Transverse colon (tissue), 4 donors: ENCODE data around the gene SBNO2. TPM values are rescaled to one million over a fixed set of nuclear protein-coding genes. Genes with fewer than 3 reads are reported as not detected.

Source experiments
- DNase-seq: peaks from one replicate; pipeline ENCODE4 v3.0.0-alpha.2; 2019
- H3K27ac ChIP-seq, 4 donors: fragments of 200-600 bp; sonication (generic); 2 replicates each; pipeline ENCODE4 v1.5.1; 2016 to 2018; ENCODE audit warnings: inconsistent platforms in 4 of 4
- H3K27me3 ChIP-seq: fragments of 200-600 bp; sonication (generic); 2 replicates; pipeline ENCODE4 v1.5.1; 2017; ENCODE audit warnings: inconsistent platforms
- H3K36me3 ChIP-seq, 4 donors: fragments of 200-600 bp; sonication (generic); 2 replicates each; pipeline ENCODE4 v1.5.1; 2017 to 2019; ENCODE audit warnings: inconsistent platforms in 4 of 4
- H3K4me1 ChIP-seq, 4 donors: fragments of 200-600 bp; sonication (generic); 2 replicates each; pipeline ENCODE4 v1.5.1; 2017 to 2020; ENCODE audit warnings: inconsistent platforms in 4 of 4
- H3K4me3 ChIP-seq, 4 donors: fragments of 200-600 bp; sonication (generic); 1 replicate in 1 of 4; 2 replicates in 3 of 4; pipeline versions ENCODE4 v1.5.1 to v1.6.1; 2017 to 2019; ENCODE audit warnings: inconsistent platforms in 4 of 4
- H3K9me3 ChIP-seq, 2 donors: fragments of 200-600 bp; sonication (generic); 2 replicates each; pipeline ENCODE4 v1.5.1; 2017 to 2019; ENCODE audit warnings: inconsistent platforms in 2 of 2
- CTCF ChIP-seq, 5 experiments: fragments of 200-600 bp in 3 of 5; fragments of 450-650 bp in 2 of 5; sonication (generic) in 3 of 5; IDR thresholded peaks; 1 replicate in 2 of 5; 2 replicates in 3 of 5; pipeline ENCODE4 v1.5.1; 2016 to 2017; ENCODE audit warnings: antibody characterized with exemption in 5 of 5, inconsistent platforms in 3 of 5, mild to moderate bottlenecking in 2 of 5, moderate library complexity in 1 of 5
- EP300 ChIP-seq: sonication (generic); formaldehyde crosslinking; IDR thresholded peaks from one replicate; pipeline ENCODE4 v1.6.1; 2017; ENCODE audit warnings: antibody characterized with exemption, low read depth
- POLR2A ChIP-seq: fragments of 450-650 bp; IDR thresholded peaks from one replicate; pipeline ENCODE4 v1.6.1; 2016; ENCODE audit warnings: antibody characterized with exemption, mild to moderate bottlenecking, moderate library complexity
- POLR2AphosphoS5 ChIP-seq, 3 donors: sonication (generic); formaldehyde crosslinking; IDR thresholded peaks; one replicate each; pipeline ENCODE4 v1.6.1; 2016; ENCODE audit warnings: antibody characterized with exemption in 3 of 3
- WGBS, 2 donors: methylation state at CpG; one replicate each; pipeline ENCODE4 v1.1.5; 2018; ENCODE audit warnings: low coverage in 1 of 2; 5-methylcytosine and 5-hydroxymethylcytosine counted together
- in situ Hi-C, 4 donors: fragments of 200-750 bp; cut with MboI; loops; one replicate each; pipeline versions ENCODE4 v1.15.0 to v1.15.1; 2017; ENCODE audit warnings: low sequenced_read_pairs in 3 of 4, low pct_ligation_motif_present in 1 of 4, low pct_unique_long_range_greater_than_20kb in 1 of 4
- intact Hi-C: fragments of 100-400 bp; cut with DNase I; formaldehyde crosslinking; loops from one replicate; pipeline ENCODE4 v1.15.1; 2023; ENCODE audit warnings: low total_unique reads
- total RNA-seq, 4 donors: library from RNA; depleted of rRNA; stranded (reverse); fragments of >200 nt; gene quantifications; one replicate each; pipeline ENCODE4 v1.1.0, GENCODE V29; 2016

Gene SBNO2
- total RNA-seq, 4 donors from 2014 or later: 34.5 to 142 (median 48.3) TPM

DNA sequence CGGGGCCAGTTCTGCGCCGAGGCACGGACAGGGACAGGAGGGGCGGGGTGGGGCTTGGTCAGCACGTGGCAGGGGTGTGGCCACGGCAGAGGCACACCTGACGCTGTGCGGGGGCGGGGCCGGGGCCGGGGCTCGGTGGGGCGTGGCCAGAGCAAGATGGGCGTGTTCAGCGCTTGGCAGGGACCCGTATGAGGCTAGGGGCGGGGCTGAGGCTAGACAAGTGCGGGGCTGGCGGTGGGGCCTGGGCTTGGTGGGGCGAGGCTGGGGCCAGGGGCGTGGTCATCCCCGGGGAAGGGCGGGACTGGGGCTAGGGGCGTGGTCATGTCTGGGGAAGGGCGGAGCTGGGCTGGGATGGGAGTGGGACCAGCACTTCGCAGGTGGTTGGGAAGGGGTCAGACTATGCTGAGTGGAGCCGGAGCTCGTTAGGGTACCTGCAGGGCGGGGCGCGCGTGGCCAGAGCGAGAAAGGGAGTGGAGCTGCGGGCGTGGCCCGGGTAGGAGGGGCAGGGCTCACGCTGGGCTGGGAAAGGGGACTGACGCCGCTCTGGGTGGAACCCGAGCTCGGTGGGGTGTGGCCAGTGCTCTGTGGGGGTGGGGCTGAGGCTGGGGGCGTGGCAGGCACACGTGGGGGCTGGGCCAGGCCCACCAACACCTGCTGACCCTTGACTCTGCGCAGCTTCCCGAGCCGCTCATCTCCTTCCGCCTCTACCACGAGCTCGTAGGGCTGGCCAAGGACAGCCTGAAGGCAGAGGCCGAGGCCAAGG lies 91.7 kb downstream of the SBNO2 start:
- intact Hi-C loops: no loop called here
- H3K27ac ChIP-seq: peak overlapping the region; percentile 61 to 73 (median 70)

GRCh38 chr19:1081301-1082164 lies 92.5 kb downstream of the SBNO2 start:
- H3K27me3 ChIP-seq: no peaks in the 10 kb centered on the region
- peaks cover 0 to 44% (median 19%) of the 10 kb centered on the region in 4 donors for H3K4me1 ChIP-seq
- in situ Hi-C loops: no loop called here
- intact Hi-C loops: no loop called here
- peak overlapping the region in 2 of 4 donors; percentile 7 to 15 for H3K4me3 ChIP-seq
- no peaks in the 10 kb centered on the region for H3K36me3 ChIP-seq
- TF ChIP-seq CTCF (IDR thresholded peaks at IDR 0.05) (no peak), POLR2AphosphoS5 (IDR thresholded peaks at IDR 0.05) (no peak), EP300 (no peak), POLR2A (no peak)
- H3K27ac ChIP-seq: peak overlapping the region; percentile 35 to 73 (median 64)
- H3K9me3 ChIP-seq: no peaks in the 10 kb centered on the region
- WGBS, 2 donors: 77% methylated on average over 46 of the region's 58 CpGs; no CpG with 5 or more reads in 1 of the 2 donors
- DNase-seq: no peak

More for the DNA sequence above, 91.7 kb downstream of the SBNO2 start:
- WGBS, 2 donors: 19% methylated on average over 35 of the region's 51 CpGs; no CpG with 5 or more reads in 1 of the 2 donors
- Histone ChIP-seq H3K36me3 (no peaks in the 10 kb centered on the region), H3K27me3 (no peaks in the 10 kb centered on the region), H3K9me3 (no peaks in the 10 kb centered on the region), H3K4me3 (peak overlapping the region in 3 of 4 donors; percentile 22 to 38 (median 38)), H3K4me1 (peaks cover 0 to 36% (median 20%) of the 10 kb centered on the region in 4 donors)
- peak in 2 of 3 donors; percentile 71 to 80 for TF ChIP-seq POLR2AphosphoS5 (IDR thresholded peaks at IDR 0.05)
- peak; percentile 58 for TF ChIP-seq POLR2A
- no peak for TF ChIP-seq EP300
- DNase-seq: peak; percentile 96
- in situ Hi-C loops: no loop called here

- in situ Hi-C loops (no loop called here), intact Hi-C loops (no loop called here)
- H3K4me1 ChIP-seq: peaks cover 0 to 53% (median 22%) of the 10 kb centered on the region in 4 donors
- WGBS, 2 donors: 95% methylated on average over 40 of the region's 50 CpGs; no CpG with 5 or more reads in 1 of the 2 donors
- H3K9me3 ChIP-seq: no peaks in the 10 kb centered on the region
- H3K27me3 ChIP-seq: no peaks in the 10 kb centered on the region
- H3K36me3 ChIP-seq: no peaks in the 10 kb centered on the region
- no peak overlapping the region for H3K27ac ChIP-seq
- DNase-seq: no peak
- H3K4me3 ChIP-seq: no peak overlapping the region
- TF ChIP-seq EP300: no peak
- no peak for TF ChIP-seq CTCF (IDR thresholded peaks at IDR 0.05)
- no peak for TF ChIP-seq POLR2AphosphoS5 (IDR thresholded peaks at IDR 0.05)
- no peak for TF ChIP-seq POLR2A
Observed at GRCh38 chr19:1080360-1081161, 93.5 kb downstream of the SBNO2 start.

GRCh38 chr19:1079566-1080111 lies 94.4 kb downstream of the SBNO2 start:
- peaks cover 0 to 60% (median 30%) of the 10 kb centered on the region in 4 donors for H3K4me1 ChIP-seq
- in situ Hi-C loops: no loop called here
- H3K36me3 ChIP-seq: no peaks in the 10 kb centered on the region

More at GRCh38 chr19:1079566-1080111, 94.4 kb downstream of the SBNO2 start:
- H3K9me3 ChIP-seq: no peaks in the 10 kb centered on the region
- peak; percentile 45 for DNase-seq
- no peak overlapping the region for H3K27ac ChIP-seq
- 85% methylated on average over 41 of the region's 45 CpGs; no CpG with 5 or more reads in 1 of the 2 donors for WGBS, 2 donors
- no peak for TF ChIP-seq EP300
- TF ChIP-seq CTCF (IDR thresholded peaks at IDR 0.05): no peak
- no peak for TF ChIP-seq POLR2AphosphoS5 (IDR thresholded peaks at IDR 0.05)
- no peak for TF ChIP-seq POLR2A
- intact Hi-C loops: no loop called here
- H3K27me3 ChIP-seq: no peaks in the 10 kb centered on the region
- no peak overlapping the region for H3K4me3 ChIP-seq
